Testis (tissue), 2 donors: ENCODE results near the gene MRPL43.
"Not testable (repeated sequence)": the region's sequence is repeated elsewhere in the genome, so short reads cannot be mapped to it uniquely, and the experiment has no call there.

ENCODE experiments used
- POLR2A ChIP-seq: fragments of 450-650 bp; IDR thresholded peaks from one replicate; pipeline ENCODE4 v1.6.1; 2017; ENCODE audit warnings: antibody characterized with exemption, mild to moderate bottlenecking, moderate library complexity
- TF ChIP-seq, protein P1 (sequence below), 3 experiments: fragments of 450-650 bp in 2 of 3; fragments of 200-600 bp in 1 of 3; sonication (generic) in 1 of 3; IDR thresholded peaks; one replicate each; pipeline ENCODE4 v1.5.1; 2016 to 2019; ENCODE audit warnings: antibody characterized with exemption in 3 of 3, mild to moderate bottlenecking in 2 of 3, moderate library complexity in 1 of 3

- TF ChIP-seq, protein P1, sequence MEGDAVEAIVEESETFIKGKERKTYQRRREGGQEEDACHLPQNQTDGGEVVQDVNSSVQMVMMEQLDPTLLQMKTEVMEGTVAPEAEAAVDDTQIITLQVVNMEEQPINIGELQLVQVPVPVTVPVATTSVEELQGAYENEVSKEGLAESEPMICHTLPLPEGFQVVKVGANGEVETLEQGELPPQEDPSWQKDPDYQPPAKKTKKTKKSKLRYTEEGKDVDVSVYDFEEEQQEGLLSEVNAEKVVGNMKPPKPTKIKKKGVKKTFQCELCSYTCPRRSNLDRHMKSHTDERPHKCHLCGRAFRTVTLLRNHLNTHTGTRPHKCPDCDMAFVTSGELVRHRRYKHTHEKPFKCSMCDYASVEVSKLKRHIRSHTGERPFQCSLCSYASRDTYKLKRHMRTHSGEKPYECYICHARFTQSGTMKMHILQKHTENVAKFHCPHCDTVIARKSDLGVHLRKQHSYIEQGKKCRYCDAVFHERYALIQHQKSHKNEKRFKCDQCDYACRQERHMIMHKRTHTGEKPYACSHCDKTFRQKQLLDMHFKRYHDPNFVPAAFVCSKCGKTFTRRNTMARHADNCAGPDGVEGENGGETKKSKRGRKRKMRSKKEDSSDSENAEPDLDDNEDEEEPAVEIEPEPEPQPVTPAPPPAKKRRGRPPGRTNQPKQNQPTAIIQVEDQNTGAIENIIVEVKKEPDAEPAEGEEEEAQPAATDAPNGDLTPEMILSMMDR (IDR thresholded peaks at IDR 0.05): not testable (repeated sequence)
- not testable (repeated sequence) for TF ChIP-seq POLR2A
Measured at GRCh38 chr10:100975397-100975796, 11.9 kb downstream of the MRPL43 start.
